ENCODE data around the gene HAUS8. TPM values are rescaled to one million over a fixed set of nuclear protein-coding genes. Genes with fewer than 3 reads are reported as not detected.

HAUS8 gene
- total and polyA plus RNA-seq, 9 of the 15 experiments (the other 6 are each of a cell fraction or from before 2014, with no cell fraction given): 20.5 to 53.2 (median 36.0) TPM

GRCh38 chr19:17116996-17117702 is 41.9 kb upstream of the HAUS8 start:
- Histone ChIP-seq H3K9ac (ENCODE audit: insufficient read depth in 1 of 2, low read depth in 2 of 2, low read length in 2 of 2) (peak overlapping the region in 1 of 2 experiments; percentile 50; a peak in 2 of 4 replicates), H3K9me1 (ENCODE audit: control insufficient read depth, insufficient read depth, low read length) (no peaks in the 10 kb centered on the region), H3K27ac (ENCODE audit: extremely low read depth, low read depth, low read length) (no peak overlapping the region), H3K36me3 (ENCODE audit: control insufficient read depth, insufficient read depth, low read length) (peaks cover 3% of the 10 kb centered on the region; the same call in 1 of the 3 replicates), H3K4me3 (no peak overlapping the region), H3K9me3 (replicated peaks; ENCODE audit: control insufficient read depth, insufficient read depth, low read depth, low read length) (no peaks in the 10 kb centered on the region), H3K27me3 (ENCODE audit: control insufficient read depth in 2 of 2, insufficient read depth in 2 of 2, low read length in 2 of 2) (no peaks in the 10 kb centered on the region), H3K79me2 (ENCODE audit: control insufficient read depth, insufficient read depth, low read length) (peaks cover 3% of the 10 kb centered on the region; the same call in 1 of the 3 replicates), H2AFZ (ENCODE audit: low read depth, low read length) (no peak overlapping the region), H3K4me2 (ENCODE audit: insufficient read depth, low read length) (no peak overlapping the region), H4K20me1 (replicated peaks; ENCODE audit: control insufficient read depth, insufficient read depth, low read length) (0 out of 2 replicates have a peak, but pooled peaks cover 3% of the 10 kb centered on the region), H3K4me1 (replicated peaks in 1 of 2; ENCODE audit: control insufficient read depth in 2 of 2, insufficient read depth in 2 of 2, low read length in 2 of 2) (peaks cover 0 to 7% of the 10 kb centered on the region in 2 experiments; a peak in 1 of 5 replicates)
- in situ Hi-C loops (cut with MboI) (no loop called here), intact Hi-C loops (cut with micrococcal nuclease) (no loop called here)
- DNase-seq (ENCODE audit: extremely low read depth in 1 of 4, low spot score in 3 of 4): no peak
- no peak for FAIRE-seq
- no peak for ATAC-seq
- 87% methylated on average over 14 of the region's 14 CpGs for WGBS (ENCODE audit: insufficient coverage, low coverage, missing lambda C conversion rate)
- POLR2A ChIA-PET: interaction anchor here (2.6 kb wide), 1 partner anchor 9 kb away, joined by 7 read pairs; no protein-coding TSS in a partner anchor
- CTCF ChIA-PET (ENCODE audit: low intra/inter-chr PET ratio): no interaction called here
- BruUV-seq (replicated peaks): no TSS peak
- TF ChIP-seq ZNF740 (CRISPR knock-in tag; IDR thresholded peaks at IDR 0.05): no peak
- TF ChIP-seq ZNF740 (tag; IDR thresholded peaks at IDR 0.05): no peak
- no peak for TF ChIP-seq ZNF12 (CRISPR knock-in tag; IDR thresholded peaks at IDR 0.05)
- no peak for TF ChIP-seq PCBP1 (IDR thresholded peaks at IDR 0.05; ENCODE audit: low read depth, low read length, poor library complexity, severe bottlenecking)
- no peak for TF ChIP-seq SPI1 (IDR thresholded peaks at IDR 0.05; ENCODE audit: borderline replicate concordance, low read depth, low read length)
- no peak for TF ChIP-seq CHAMP1 (IDR thresholded peaks at IDR 0.05)
- no peak for TF ChIP-seq GABPA (tag; conservative IDR thresholded peaks at IDR 0.05; ENCODE audit: low read depth)
- TF ChIP-seq PRPF4 (IDR thresholded peaks at IDR 0.05; ENCODE audit: insufficient read depth, low read depth, low read length, poor library complexity, severe bottlenecking): no peak
- TF ChIP-seq ZNF384 (IDR thresholded peaks at IDR 0.05; ENCODE audit: low read depth, low read length): no peak
- TF ChIP-seq KLF10 (CRISPR knock-in tag; IDR thresholded peaks at IDR 0.05): no peak
- TF ChIP-seq THAP7 (CRISPR knock-in tag; IDR thresholded peaks at IDR 0.05): no peak
- no peak for TF ChIP-seq WHSC1 (IDR thresholded peaks at IDR 0.05; ENCODE audit: low read length)
- no peak for TF ChIP-seq CSDE1 (IDR thresholded peaks at IDR 0.05)
- no peak for TF ChIP-seq CHD2 (IDR thresholded peaks at IDR 0.05; ENCODE audit: low read depth, low read length)
- no peak for TF ChIP-seq CEBPG (CRISPR knock-in tag; IDR thresholded peaks at IDR 0.05)
- TF ChIP-seq CEBPG (tag; conservative IDR thresholded peaks at IDR 0.05 in 1 of 2, IDR thresholded peaks at IDR 0.05 in 1 of 2): no peak
- no peak for TF ChIP-seq SREBF2 (CRISPR knock-in tag; IDR thresholded peaks at IDR 0.05)
- no peak for TF ChIP-seq GATAD2A (IDR thresholded peaks at IDR 0.05)
- TF ChIP-seq BRCA1 (IDR thresholded peaks at IDR 0.05): no peak
- no peak for TF ChIP-seq BRCA1 (CRISPR knock-in tag; IDR thresholded peaks at IDR 0.05)
- TF ChIP-seq ZNF143 (CRISPR knock-in tag; IDR thresholded peaks at IDR 0.05): no peak
